GM10266 (cell line): ENCODE results near the gene C22orf31.

Source experiments
- DNase-seq: peaks from one replicate; pipeline ENCODE4 v3.0.0; 2012; ENCODE audit errors: extremely low spot score
- TF ChIP-seq, protein P1 (sequence below): IDR thresholded peaks from 2 replicates; pipeline ENCODE4 v1.5.1; 2012; ENCODE audit warnings: mild to moderate bottlenecking, low read depth; ENCODE audit not compliant: control insufficient read depth, insufficient read depth; ENCODE audit errors: missing control alignments

Gene C22orf31

DNA sequence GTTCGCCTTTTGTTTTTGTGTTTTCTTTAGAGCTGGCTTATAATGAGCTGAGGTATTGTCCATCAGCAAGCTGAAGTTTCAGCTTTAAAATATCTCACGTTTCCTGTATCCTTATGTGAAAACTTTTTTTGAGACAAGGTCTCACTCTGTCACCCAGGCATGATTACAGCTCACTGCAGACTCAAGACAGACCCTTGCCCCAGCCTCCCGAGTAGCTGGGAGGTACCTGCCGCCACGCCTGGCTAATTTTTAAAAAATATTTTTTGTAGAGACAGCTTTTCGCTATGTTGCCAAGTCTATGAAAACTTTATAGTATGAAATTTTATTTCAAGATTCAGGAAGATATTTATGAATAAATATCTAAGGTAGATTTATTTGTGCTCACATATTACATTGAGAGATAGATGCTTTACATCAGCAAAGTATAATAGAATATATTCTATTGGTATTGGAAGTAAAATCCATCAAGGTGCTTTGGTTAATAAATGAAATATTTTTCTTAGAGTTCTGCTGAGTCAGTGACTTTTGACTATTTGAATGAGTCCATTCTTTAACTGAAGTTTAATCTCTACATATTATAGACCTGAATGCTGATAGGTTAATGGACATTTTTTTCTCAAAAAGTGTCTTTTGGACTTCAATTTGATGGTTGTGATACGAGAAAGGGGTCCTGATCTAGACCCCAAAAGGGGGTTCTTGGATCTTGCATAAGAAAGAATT is 21.4 kb upstream of the C22orf31 start:
- TF ChIP-seq, protein P1, sequence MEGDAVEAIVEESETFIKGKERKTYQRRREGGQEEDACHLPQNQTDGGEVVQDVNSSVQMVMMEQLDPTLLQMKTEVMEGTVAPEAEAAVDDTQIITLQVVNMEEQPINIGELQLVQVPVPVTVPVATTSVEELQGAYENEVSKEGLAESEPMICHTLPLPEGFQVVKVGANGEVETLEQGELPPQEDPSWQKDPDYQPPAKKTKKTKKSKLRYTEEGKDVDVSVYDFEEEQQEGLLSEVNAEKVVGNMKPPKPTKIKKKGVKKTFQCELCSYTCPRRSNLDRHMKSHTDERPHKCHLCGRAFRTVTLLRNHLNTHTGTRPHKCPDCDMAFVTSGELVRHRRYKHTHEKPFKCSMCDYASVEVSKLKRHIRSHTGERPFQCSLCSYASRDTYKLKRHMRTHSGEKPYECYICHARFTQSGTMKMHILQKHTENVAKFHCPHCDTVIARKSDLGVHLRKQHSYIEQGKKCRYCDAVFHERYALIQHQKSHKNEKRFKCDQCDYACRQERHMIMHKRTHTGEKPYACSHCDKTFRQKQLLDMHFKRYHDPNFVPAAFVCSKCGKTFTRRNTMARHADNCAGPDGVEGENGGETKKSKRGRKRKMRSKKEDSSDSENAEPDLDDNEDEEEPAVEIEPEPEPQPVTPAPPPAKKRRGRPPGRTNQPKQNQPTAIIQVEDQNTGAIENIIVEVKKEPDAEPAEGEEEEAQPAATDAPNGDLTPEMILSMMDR, result no peak
- DNase-seq, result no peak

DNA sequence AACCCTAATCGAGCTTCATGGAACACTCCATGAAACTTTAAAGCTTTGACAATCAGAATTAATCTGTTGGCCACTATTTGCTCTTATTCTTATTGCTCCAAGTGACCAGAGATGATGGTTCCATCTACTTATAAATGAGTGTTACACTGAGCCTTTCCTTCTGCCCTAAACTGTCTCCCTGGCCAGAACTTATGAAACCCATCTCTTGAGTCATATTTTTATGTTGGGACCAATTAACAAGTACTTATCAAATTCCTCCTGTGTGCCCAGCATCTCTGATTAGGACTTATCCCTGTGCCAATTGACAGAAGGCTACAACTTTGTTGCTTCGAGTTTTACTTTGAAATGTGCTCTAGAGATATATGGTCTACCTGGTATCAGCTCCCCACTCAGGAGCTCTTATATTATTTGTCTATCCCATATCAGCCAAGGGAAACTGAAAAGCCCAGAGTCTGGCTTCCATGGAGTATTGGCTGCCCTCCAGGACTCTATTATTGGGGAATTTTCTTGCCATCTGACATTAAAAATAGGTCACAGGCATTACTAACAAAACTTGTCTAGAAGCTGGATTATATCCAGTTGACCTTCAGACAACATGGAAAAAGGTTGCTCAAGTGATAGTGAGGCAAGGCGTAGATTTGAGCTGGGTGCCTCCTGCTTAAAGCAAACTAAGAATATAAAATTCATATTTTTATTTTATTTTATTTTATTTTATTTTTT is 20.0 kb upstream of the C22orf31 start:
- TF ChIP-seq, protein P1, result no peak
- no peak for DNase-seq

DNA sequence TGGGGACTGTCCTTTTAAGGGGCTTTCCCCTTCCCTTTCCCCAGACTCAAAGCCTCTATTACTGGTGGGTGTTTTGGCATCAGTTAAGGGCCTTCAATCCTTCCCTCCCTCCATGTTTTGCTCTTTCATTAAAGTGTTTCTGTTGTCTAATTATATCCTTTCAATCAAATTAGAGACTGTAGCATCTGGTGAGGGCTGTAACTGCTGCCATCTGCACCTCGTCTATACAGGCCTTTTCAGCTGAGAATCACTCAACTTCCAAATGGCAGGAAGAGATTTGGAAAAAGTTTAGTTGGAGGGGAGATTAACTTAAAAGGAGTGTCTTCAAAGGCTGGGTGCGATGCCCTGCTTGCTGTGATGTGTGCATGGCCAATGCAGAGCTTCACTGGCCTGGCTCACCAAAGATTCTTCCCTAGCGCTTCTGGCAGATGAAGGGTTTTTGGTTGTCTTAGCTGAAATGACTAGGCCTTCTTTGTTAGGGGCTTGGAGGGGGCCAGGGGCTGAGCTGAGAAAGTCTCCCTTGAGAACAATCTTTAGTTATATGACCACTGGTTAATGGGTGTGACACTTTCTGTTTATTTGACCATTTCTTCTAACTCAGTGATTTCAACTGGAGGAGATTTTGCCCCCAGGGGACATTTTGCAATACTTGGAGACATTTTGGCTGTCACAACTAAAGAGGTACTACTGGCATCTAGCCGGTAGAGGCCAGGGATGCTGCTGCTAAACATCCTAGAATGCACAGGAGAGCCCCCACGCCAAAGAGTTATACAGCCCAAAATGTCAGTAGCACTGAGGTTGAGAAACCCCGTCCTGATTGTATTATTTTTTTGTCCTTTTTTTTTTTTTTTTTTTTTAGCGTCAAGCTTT is 18.7 kb upstream of the C22orf31 start:
- TF ChIP-seq, protein P1, result no peak
- no peak for DNase-seq

DNA sequence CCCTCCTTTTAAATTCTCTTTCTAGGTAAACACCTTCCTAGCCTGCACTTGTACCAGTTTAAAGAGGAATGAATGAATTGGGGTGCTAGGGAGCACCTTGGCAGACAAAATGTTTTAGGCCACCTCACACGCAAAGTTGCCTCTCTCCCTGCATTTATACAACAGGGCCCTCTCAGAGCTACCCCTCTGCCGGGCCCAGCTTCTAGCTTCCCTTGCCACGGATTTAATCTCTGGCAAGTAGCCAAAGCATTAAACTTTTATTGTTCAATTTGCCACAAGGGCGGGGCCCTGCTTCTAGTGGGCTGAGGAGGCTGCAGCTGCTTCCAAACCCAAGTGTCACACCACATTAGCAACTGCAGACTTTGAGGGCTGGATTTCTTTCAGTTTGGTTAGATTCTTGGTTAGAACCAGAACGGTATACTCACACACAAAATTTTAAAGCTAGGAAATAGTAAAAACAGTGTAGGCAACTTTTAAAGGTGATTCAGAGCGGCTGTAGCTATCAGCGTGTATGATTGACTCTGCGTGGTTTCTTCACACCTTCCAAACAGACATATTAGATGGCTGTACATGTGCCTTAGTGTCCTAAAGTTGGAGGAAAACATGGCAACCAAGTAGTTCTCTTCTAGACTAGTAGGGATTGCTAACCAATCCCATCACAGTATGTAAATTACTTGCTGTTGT is 17.7 kb upstream of the C22orf31 start:
- DNase-seq, result no peak
- TF ChIP-seq, protein P1, result no peak

DNA sequence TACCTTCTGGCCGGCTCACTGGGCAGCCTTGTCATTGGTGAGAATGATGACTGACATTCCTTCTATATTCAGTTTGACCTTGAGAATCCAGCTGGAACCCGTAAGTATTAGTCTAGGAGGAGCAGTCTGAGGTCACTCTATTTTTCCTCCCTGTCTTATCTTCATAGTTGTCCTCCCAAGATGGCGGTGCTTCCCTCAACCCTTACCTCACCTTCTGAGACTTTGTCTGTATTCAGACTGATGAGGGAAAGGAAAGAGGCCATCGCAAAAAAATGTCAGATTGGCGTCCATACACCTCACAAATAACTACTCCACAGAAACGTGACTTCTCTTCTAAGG is 17.2 kb upstream of the C22orf31 start:
- no peak for DNase-seq
- TF ChIP-seq, protein P1, result no peak

DNA sequence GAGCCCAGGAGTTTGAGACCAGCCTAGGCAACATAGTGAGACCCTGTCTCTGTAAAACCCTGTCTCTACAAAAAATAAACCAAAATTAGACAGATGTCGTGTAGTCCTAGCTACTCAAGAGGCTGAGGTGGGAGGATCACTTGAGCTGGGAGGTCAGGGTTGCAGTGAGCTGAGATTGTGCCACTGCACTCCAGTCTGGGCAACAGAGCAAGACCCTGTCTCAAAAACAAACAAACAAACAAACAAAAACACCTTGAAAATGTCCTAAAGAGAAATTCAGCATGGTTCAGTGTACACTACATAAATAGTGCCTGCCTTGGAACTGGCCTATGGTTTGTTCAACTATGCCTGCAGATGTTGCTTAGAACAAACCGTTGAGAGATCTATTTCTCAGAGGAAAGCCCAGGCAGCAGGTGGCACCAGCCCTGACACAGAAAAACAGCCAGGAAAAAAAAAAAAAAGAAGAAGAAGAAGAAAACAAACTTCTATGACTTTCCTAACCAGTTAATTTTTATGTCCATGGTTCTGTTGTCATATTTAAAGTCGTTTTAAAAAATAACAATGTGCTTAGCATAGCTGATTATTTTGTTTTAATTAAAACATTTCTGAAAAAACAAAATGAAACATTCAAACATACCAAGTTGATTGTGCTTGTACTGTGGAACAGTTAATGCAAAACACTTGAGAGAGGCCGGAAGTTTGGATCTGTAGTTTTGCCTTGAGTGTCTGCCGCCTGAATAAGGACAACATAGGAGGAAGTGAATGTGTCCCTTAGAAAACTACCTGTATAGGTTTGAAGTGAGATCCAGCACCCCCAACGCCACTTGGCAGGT is 16.6 kb upstream of the C22orf31 start:
- TF ChIP-seq, protein P1, result no peak
- no peak for DNase-seq
